Measurements from ENCODE around the gene MBD3L5.
"Not testable (repeated sequence)": the region's sequence is repeated elsewhere in the genome, so short reads cannot be mapped to it uniquely, and the experiment has no call there.

Gene MBD3L5

DNA sequence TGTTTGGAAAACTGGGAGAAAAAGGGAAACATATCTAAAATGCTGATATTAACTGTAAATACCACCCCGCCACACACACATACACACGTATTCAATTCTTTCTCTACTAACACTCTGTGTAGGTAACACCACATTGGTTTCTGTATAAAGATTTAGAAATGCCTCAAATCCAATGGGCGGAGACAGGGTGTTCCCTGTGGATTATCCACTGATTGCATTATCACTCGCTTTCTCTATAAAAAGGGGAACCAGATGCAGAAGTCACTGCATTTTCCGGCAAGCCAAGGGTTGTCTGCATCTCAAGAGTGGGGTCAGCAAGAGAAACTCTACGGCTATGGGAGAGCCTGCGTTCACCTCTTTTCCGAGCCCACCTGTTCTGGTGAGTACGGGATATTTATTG lies at the start of gene MBD3L5:
TSS of gene MBD3L5 (plus strand) at position 301 of the 400 bp plus-strand sequence. CDS start at position 335, 34 bp downstream.
- not testable (repeated sequence) for DNase-seq

- no peak for DNase-seq
These were observed 46.9 kb upstream of the MBD3L5 start for GRCh38 chr19:6983448-6983847.

- no peak for DNase-seq
These were observed 42.5 kb upstream of the MBD3L5 start for GRCh38 chr19:6987850-6988249.

DNA sequence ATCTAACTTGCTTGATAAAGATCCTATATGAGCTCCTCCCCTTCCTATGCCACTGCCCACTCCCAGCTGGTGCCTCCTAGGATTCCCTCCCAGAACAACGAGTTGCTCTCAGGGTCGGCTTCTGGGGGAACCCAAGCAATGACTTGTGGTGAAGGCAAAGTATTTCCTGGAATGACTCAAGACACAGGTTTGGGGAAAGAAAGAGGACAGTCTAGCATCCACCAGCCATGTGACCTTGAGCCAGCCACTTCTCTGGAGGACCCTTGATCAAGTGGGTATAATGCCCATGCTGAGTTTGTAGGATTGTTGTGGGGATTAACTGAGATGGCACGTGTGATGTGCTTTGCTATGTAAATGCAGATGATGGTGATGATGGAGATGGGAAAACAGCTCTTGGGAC lies 42.1 kb upstream of the MBD3L5 start:
- DNase-seq = no peak

GRCh38 chr19:6995054-6995453 lies 35.3 kb upstream of the MBD3L5 start:
- DNase-seq = no peak

- no peak for DNase-seq
These were observed 33.6 kb upstream of the MBD3L5 start for GRCh38 chr19:6996810-6997209.

GRCh38 chr19:6997679-6998445 lies 32.5 kb upstream of the MBD3L5 start:
- DNase-seq = no peak

- no peak for DNase-seq
These were observed 30.4 kb upstream of the MBD3L5 start for GRCh38 chr19:6999933-7000332.

DNA sequence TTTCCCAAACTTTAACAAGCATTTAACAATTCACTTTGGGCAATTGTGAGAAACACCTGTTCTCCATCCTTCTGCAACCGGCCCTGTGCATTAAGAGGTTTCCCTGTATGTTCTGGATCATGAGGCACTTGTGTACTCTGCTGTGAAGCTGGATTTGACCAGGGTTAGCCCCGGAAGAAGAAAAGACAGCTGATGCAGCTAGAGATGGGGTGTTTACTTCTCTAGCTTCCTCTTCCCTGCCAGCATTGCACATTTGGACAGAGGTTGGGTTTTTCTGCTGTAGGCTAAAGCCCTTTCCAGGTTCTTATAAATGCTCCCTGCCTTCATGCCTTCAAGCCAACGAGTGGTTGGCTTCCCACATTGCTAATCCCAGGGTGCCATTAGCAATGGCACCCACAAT lies 30.0 kb upstream of the MBD3L5 start:
- DNase-seq = no peak

DNA sequence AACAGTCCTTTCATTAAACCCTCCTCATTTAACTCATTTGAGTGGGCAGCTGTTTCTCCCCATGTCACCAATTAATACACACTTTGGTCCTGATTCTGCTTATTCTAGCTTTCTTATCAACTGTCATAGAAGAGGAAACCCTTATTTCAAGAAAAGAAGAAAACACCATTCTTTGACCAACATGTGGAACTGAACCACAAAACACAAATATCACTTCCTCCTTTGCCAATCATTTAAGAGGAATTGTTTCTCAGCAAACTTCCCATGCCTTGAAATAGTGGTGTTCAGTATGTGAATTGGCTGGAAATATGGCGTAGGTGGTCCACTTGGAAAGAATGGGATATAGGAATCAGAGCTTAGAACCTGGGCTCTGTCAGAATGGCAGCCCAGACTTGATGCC lies 29.6 kb upstream of the MBD3L5 start:
- no peak for DNase-seq

DNA sequence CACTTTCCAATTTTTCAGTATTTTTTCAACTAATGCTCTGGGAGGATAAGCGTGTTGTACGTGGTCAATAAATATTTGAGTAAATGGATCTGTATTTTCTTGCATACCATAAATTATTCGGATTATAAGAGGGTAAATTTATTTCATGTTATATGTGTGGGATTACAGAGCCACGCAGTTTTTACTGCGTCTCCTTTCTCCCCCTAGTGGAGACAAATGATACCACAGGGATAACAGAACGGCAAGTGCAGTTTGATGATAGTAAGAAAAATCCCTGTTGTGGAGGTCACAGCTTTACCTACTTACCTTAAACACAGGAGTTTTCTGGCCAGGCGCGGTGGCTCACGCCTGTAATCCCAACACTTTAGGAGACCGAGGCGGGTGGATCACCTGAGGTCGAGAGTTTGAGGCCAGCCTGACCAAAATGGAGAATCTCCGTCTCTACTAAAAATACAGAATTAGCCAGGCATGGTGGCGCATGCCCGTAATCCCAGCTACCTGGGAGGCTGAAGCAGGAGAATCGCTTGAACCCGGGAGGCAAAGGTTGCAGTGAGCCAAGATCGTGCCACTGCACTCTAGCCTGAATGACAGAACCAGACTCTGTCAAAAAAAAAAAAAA lies 26.0 kb upstream of the MBD3L5 start:
- DNase-seq = no peak

- DNase-seq = no peak
These were observed 24.2 kb upstream of the MBD3L5 start for GRCh38 chr19:7006135-7006704.

DNA sequence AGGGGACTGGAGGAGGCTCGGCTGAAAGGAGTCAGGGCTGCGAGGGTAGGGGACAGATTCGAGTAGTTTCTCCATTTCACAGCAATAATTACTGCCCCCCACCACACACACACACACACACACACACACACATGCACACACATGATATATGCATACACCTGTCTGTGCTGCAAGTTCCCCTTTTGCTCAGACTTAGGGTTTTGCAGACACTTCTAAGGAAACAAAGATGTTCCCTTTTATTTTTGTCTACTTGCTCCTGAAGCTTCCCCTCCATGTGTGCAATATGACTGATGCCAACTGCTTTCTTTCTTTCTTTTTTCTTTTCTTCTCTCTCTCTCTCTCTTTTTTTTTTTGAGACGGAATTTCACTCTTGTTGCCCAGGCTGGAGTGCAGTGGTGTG lies 22.5 kb upstream of the MBD3L5 start:
- DNase-seq = no peak

DNA sequence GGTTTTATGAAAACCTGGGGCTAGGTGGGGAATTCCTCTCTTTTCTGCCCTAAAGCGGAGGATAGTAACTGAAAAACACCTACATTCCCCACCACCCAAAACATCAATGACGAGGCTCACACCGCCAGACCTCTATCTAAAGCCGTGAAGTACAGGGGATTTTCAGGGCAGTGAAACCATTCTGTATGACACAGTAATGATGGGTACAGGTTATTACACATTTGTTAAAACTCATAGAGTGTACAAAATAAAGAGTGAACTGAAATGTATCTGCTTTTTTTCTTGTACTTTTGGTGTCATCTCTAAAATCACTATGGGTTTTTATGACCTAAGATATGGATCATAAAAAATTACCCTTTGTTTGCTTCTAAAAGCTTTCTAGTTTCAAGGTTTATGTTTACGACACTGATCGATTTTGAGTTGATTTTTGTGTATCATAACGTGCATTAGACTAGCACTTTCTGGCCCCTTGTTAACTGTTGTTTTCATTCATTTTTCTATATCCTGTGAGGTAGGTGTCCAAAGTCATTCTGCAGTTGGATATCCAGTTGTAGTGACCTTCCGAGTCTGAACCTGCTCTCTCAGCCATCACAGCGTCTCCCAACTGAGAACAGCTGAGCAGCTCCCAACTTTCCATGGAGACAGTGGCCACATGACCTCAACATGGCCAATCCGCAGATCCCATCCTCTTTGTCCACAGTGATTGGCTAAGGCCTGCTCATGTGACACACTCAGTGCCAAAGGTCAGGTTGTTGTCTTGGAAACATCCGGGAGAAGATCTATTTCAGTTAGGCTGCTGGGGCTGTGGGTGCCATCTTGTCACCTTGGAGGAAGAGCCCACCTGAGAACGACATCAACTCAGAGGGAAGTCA lies 19.4 kb upstream of the MBD3L5 start:
- DNase-seq = no peak

GRCh38 chr19:7013678-7014077 lies 16.7 kb upstream of the MBD3L5 start:
- DNase-seq = no peak

DNA sequence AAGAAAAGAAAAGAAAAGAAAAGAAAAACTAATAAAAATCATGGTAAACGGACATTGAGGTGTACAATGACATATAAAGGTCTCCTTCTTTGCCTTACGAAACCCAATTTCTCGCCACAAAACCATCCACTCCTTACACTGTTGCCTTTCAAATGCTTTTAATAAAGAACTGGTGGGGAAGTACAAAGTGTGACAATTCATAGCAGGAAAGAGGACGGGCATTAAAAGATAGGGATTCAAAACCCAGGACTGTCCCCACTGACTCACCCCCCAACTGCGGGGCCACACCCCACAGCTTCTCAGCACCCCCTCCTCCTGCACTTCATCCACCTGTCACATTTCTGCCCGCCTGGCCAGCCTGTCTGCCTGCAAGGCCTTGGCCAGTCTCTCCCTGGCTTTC lies 11.6 kb upstream of the MBD3L5 start:
- no peak for DNase-seq

- not testable (repeated sequence) for DNase-seq
These were observed 9.0 kb upstream of the MBD3L5 start, which contains the start of gene MBD3L2B for GRCh38 chr19:7021331-7021730. Gene MBD3L2B, minus strand, starts transcription at chr19:7021431. Its CDS starts 34 bp downstream, at chr19:7021397.

- not testable (repeated sequence) for DNase-seq
These were observed 1.6 kb upstream of the MBD3L5 start for GRCh38 chr19:7028790-7029189.

DNA sequence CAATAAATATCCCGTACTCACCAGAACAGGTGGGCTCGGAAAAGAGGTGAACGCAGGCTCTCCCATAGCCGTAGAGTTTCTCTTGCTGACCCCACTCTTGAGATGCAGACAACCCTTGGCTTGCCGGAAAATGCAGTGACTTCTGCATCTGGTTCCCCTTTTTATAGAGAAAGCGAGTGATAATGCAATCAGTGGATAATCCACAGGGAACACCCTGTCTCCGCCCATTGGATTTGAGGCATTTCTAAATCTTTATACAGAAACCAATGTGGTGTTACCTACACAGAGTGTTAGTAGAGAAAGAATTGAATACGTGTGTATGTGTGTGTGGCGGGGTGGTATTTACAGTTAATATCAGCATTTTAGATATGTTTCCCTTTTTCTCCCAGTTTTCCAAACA lies 9.7 kb downstream of the MBD3L5 start, which contains the start of gene MBD3L4:
TSS of gene MBD3L4 (minus strand) at position 101 of the 400 bp plus-strand sequence. CDS start at position 66, 35 bp downstream.
- not testable (repeated sequence) for DNase-seq

- DNase-seq = not testable (repeated sequence)
These were observed 11.2 kb downstream of the MBD3L5 start for GRCh38 chr19:7041563-7041962.

DNA sequence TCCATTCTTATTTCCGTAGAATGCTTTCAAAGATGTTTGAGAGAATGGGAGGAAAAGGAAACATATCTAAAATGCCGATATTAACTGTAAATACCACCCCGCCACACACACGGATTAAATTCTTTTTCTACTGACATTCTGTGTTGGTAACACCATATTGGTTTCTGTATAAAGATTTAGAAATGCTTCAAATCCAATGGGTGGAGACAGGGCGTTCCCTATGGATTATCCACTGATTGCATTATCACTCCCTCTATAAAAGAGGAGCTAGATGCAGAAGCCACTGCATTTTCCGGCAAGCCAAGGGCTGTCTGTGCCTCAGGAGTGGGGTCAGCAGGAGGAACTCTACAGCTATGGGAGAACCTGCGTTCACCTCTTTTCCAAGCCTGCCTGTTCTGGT lies 18.6 kb downstream of the MBD3L5 start, which contains the start of gene MBD3L2:
TSS of gene MBD3L2 (plus strand) at position 301 of the 400 bp plus-strand sequence. CDS start at position 354, 53 bp downstream.
- not testable (repeated sequence) for DNase-seq

- not testable (repeated sequence) for DNase-seq
These were observed 21.0 kb downstream of the MBD3L5 start for GRCh38 chr19:7051421-7051820.

GRCh38 chr19:7052896-7053295 lies 22.5 kb downstream of the MBD3L5 start:
- not testable (repeated sequence) for DNase-seq
